ENCODE measurements around the gene RAB40C.

RAB40C gene

GRCh38 chr16:648781-649589 is 59.1 kb downstream of the RAB40C start, which contains the start of gene WDR90:
WDR90 (plus strand) TSS chr16:649365; CDS start chr16:649417, 52 bp downstream.
- no peaks in the 10 kb centered on the region for H3K9me3 ChIP-seq (ENCODE audit: control insufficient read depth, insufficient read depth, low read length)
- peak within 1 kb of the TSS; percentile 61 for H3K4me3 ChIP-seq (ENCODE audit: low read length)
- no peaks in the 10 kb centered on the region for H3K27me3 ChIP-seq (ENCODE audit: control insufficient read depth, insufficient read depth, low read length)
- WGBS (ENCODE audit: insufficient coverage, insufficient read length), result no CpG with 5 or more reads among the region's 91 CpGs
- no peak for DNase-seq (ENCODE audit: low read depth, low spot score)
- H3K27ac ChIP-seq (ENCODE audit: low read length), result no peak within 1 kb of the TSS
- no peaks in the 10 kb centered on the region; the same call in 1 of the 2 replicates for H3K36me3 ChIP-seq (ENCODE audit: control insufficient read depth, insufficient read depth, low read length)
- peaks cover 2% of the 10 kb centered on the region; the same call in 1 of the 2 replicates for H3K4me1 ChIP-seq (ENCODE audit: control insufficient read depth, insufficient read depth, low read length)

GRCh38 chr16:649631-650030 is 59.8 kb downstream of the RAB40C start:
- Histone ChIP-seq H3K36me3 (ENCODE audit: control insufficient read depth, insufficient read depth, low read length) (no peaks in the 10 kb centered on the region; the same call in 1 of the 2 replicates), H3K4me3 (ENCODE audit: low read length) (peak overlapping the region; percentile 61; the same call in 1 of the 2 replicates), H3K27ac (ENCODE audit: low read length) (no peak overlapping the region), H3K27me3 (ENCODE audit: control insufficient read depth, insufficient read depth, low read length) (no peaks in the 10 kb centered on the region), H3K4me1 (ENCODE audit: control insufficient read depth, insufficient read depth, low read length) (peaks cover 2% of the 10 kb centered on the region; the same call in 1 of the 2 replicates), H3K9me3 (ENCODE audit: control insufficient read depth, insufficient read depth, low read length) (no peaks in the 10 kb centered on the region)
- WGBS (ENCODE audit: insufficient coverage, insufficient read length), result no CpG with 5 or more reads among the region's 44 CpGs
- no peak for DNase-seq (ENCODE audit: low read depth, low spot score)

DNA sequence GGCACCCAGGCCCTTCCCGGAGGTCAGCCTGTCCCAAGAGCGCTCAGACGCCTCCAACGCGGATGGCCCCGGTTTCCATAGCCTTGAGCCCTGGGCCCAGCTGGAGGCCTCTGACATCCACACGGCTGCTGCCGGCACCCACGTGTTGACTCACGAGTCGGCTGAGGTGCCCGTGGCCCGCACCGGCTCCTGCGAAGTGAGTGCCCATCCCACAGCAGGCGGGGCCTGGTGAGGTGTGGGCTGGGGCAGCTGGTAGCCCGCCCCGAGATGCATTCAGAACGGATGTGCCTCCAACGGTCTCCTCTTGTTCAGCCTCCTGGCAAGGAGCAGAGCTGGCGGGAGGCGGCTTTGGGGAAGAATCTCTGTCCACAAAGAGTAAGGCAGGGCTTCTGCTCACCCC is 62.0 kb downstream of the RAB40C start:
- Histone ChIP-seq H3K36me3 (ENCODE audit: control insufficient read depth, insufficient read depth, low read length) (peaks cover 9% of the 10 kb centered on the region), H3K27me3 (ENCODE audit: control insufficient read depth, insufficient read depth, low read length) (no peaks in the 10 kb centered on the region), H3K9me3 (ENCODE audit: control insufficient read depth, insufficient read depth, low read length) (no peaks in the 10 kb centered on the region), H3K4me3 (ENCODE audit: low read length) (no peak overlapping the region), H3K27ac (ENCODE audit: low read length) (no peak overlapping the region), H3K4me1 (ENCODE audit: control insufficient read depth, insufficient read depth, low read length) (peaks cover 2% of the 10 kb centered on the region; the same call in 1 of the 2 replicates)
- DNase-seq (ENCODE audit: low read depth, low spot score), result no peak
- no CpG with 5 or more reads among the region's 22 CpGs for WGBS (ENCODE audit: insufficient coverage, insufficient read length)

GRCh38 chr16:652454-653305 is 62.8 kb downstream of the RAB40C start:
- DNase-seq (ENCODE audit: low read depth, low spot score), result no peak
- no CpG with 5 or more reads among the region's 28 CpGs for WGBS (ENCODE audit: insufficient coverage, insufficient read length)
- Histone ChIP-seq H3K27ac (ENCODE audit: low read length) (no peak overlapping the region), H3K36me3 (ENCODE audit: control insufficient read depth, insufficient read depth, low read length) (peaks cover 9% of the 10 kb centered on the region), H3K4me1 (ENCODE audit: control insufficient read depth, insufficient read depth, low read length) (peaks cover 2% of the 10 kb centered on the region; the same call in 1 of the 2 replicates), H3K4me3 (ENCODE audit: low read length) (no peak overlapping the region), H3K27me3 (ENCODE audit: control insufficient read depth, insufficient read depth, low read length) (no peaks in the 10 kb centered on the region), H3K9me3 (ENCODE audit: control insufficient read depth, insufficient read depth, low read length) (no peaks in the 10 kb centered on the region)

DNA sequence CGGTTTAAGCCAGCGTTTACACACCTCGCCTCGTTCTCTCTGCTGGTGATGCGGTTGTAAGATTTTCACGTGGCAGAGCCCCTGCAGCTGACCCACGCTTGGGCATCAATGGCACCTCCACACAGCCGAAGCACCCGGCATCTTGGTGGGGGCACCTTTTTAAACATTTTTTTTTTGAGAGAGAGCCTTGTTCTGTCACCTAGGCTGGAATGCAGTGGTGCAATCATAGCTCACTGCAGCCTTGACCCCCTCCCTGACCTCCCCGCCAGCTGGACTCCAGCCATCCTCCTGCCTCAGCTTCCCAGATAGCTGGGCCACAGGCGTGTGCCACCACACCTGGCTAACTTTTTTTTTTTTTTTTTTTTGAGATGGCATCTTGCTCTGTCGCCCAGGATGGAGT is 64.2 kb downstream of the RAB40C start:
- Histone ChIP-seq H3K27me3 (ENCODE audit: control insufficient read depth, insufficient read depth, low read length) (no peaks in the 10 kb centered on the region), H3K4me1 (ENCODE audit: control insufficient read depth, insufficient read depth, low read length) (no peaks in the 10 kb centered on the region; the same call in 1 of the 2 replicates), H3K27ac (ENCODE audit: low read length) (no peak overlapping the region), H3K36me3 (ENCODE audit: control insufficient read depth, insufficient read depth, low read length) (peaks cover 12% of the 10 kb centered on the region), H3K4me3 (ENCODE audit: low read length) (no peak overlapping the region), H3K9me3 (ENCODE audit: control insufficient read depth, insufficient read depth, low read length) (no peaks in the 10 kb centered on the region)
- DNase-seq (ENCODE audit: low read depth, low spot score), result no peak
- no CpG with 5 or more reads among the region's 12 CpGs for WGBS (ENCODE audit: insufficient coverage, insufficient read length)

DNA sequence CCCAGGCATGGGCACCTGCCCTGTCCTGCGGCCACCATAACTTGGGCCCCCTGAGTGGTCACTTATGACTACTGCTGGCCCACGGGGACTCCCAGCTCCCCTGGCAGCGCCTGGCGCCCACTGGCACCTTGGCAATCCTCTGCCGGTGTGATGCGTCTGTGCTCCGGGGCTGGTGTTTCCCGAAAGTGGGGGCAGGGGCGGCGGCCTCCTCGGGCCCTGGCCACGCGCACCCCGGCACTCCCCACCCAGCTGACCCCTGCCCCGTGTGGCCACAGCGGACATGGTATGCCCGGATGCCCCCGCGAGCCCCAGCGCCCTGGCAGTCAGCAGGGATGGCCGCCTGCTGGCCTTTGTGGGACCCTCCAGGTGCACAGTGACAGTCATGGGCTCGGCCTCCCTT is 67.6 kb downstream of the RAB40C start:
- no CpG with 5 or more reads among the region's 22 CpGs for WGBS (ENCODE audit: insufficient coverage, insufficient read length)
- H3K9me3 ChIP-seq (ENCODE audit: control insufficient read depth, insufficient read depth, low read length), result no peaks in the 10 kb centered on the region
- H3K27ac ChIP-seq (ENCODE audit: low read length), result no peak overlapping the region
- DNase-seq (ENCODE audit: low read depth, low spot score), result no peak
- H3K36me3 ChIP-seq (ENCODE audit: control insufficient read depth, insufficient read depth, low read length), result peaks cover 14% of the 10 kb centered on the region
- peaks cover 6% of the 10 kb centered on the region for H3K4me1 ChIP-seq (ENCODE audit: control insufficient read depth, insufficient read depth, low read length)
- H3K4me3 ChIP-seq (ENCODE audit: low read length), result no peak overlapping the region
- H3K27me3 ChIP-seq (ENCODE audit: control insufficient read depth, insufficient read depth, low read length), result no peaks in the 10 kb centered on the region

GRCh38 chr16:658679-659571 is 69.1 kb downstream of the RAB40C start:
- peaks cover 14% of the 10 kb centered on the region for H3K36me3 ChIP-seq (ENCODE audit: control insufficient read depth, insufficient read depth, low read length)
- no CpG with 5 or more reads among the region's 35 CpGs for WGBS (ENCODE audit: insufficient coverage, insufficient read length)
- no peaks in the 10 kb centered on the region for H3K9me3 ChIP-seq (ENCODE audit: control insufficient read depth, insufficient read depth, low read length)
- no peak overlapping the region for H3K27ac ChIP-seq (ENCODE audit: low read length)
- no peaks in the 10 kb centered on the region for H3K27me3 ChIP-seq (ENCODE audit: control insufficient read depth, insufficient read depth, low read length)
- DNase-seq (ENCODE audit: low read depth, low spot score), result no peak
- H3K4me1 ChIP-seq (ENCODE audit: control insufficient read depth, insufficient read depth, low read length), result peaks cover 6% of the 10 kb centered on the region
- H3K4me3 ChIP-seq (ENCODE audit: low read length), result no peak overlapping the region

DNA sequence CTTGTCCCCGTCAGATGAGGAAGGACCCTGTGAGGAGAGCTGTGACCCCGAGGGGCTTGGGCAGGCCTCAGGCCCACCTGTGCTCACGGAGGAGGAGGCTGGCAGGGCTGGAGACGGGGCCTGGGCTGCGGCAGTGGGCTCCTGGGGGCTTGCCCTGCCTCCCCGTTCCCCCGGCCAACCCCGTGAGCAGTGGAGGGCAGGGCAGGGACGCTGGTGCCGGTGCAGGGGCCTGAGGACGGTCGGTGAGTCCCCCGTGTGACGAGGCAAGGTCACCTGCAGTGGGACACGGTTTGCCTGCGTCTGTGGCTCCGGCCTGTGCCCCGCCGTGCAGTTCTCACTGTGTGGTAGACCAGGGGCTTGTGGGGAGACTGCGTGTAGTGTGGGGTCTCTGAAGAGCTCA is 69.8 kb downstream of the RAB40C start:
- DNase-seq (ENCODE audit: low read depth, low spot score), result no peak
- H3K27ac ChIP-seq (ENCODE audit: low read length), result no peak overlapping the region
- peaks cover 14% of the 10 kb centered on the region for H3K36me3 ChIP-seq (ENCODE audit: control insufficient read depth, insufficient read depth, low read length)
- H3K27me3 ChIP-seq (ENCODE audit: control insufficient read depth, insufficient read depth, low read length), result no peaks in the 10 kb centered on the region
- H3K4me3 ChIP-seq (ENCODE audit: low read length), result no peak overlapping the region
- WGBS (ENCODE audit: insufficient coverage, insufficient read length), result no CpG with 5 or more reads among the region's 20 CpGs
- peaks cover 6% of the 10 kb centered on the region for H3K4me1 ChIP-seq (ENCODE audit: control insufficient read depth, insufficient read depth, low read length)
- no peaks in the 10 kb centered on the region for H3K9me3 ChIP-seq (ENCODE audit: control insufficient read depth, insufficient read depth, low read length)

GRCh38 chr16:660132-660458 is 70.2 kb downstream of the RAB40C start:
- peaks cover 10% of the 10 kb centered on the region for H3K36me3 ChIP-seq (ENCODE audit: control insufficient read depth, insufficient read depth, low read length)

More at GRCh38 chr16:660132-660458, 70.2 kb downstream of the RAB40C start:
- H3K27me3 ChIP-seq (ENCODE audit: control insufficient read depth, insufficient read depth, low read length), result no peaks in the 10 kb centered on the region
- H3K4me3 ChIP-seq (ENCODE audit: low read length), result no peak overlapping the region
- H3K27ac ChIP-seq (ENCODE audit: low read length), result no peak overlapping the region
- no peaks in the 10 kb centered on the region for H3K9me3 ChIP-seq (ENCODE audit: control insufficient read depth, insufficient read depth, low read length)
- peaks cover 6% of the 10 kb centered on the region for H3K4me1 ChIP-seq (ENCODE audit: control insufficient read depth, insufficient read depth, low read length)
- DNase-seq (ENCODE audit: low read depth, low spot score), result no peak
- WGBS (ENCODE audit: insufficient coverage, insufficient read length), result no CpG with 5 or more reads among the region's 6 CpGs
